ENCODE measurements around the gene OR51E1.

GRCh38 chr11:4605057-4605456 lies 38.7 kb upstream of the OR51E1 start:
- TF ChIP-seq POLR2A (IDR thresholded peaks at IDR 0.05) (no peak), CTCF (IDR thresholded peaks at IDR 0.05) (no peak), POLR2AphosphoS5 (IDR thresholded peaks at IDR 0.05) (no peak)

Data from transverse colon (tissue), 4 donors.